HepG2 (cell line): Measurements from ENCODE around the gene IST1. TPM values are rescaled to one million over a fixed set of nuclear protein-coding genes. Genes with fewer than 3 reads are reported as not detected.

ENCODE experiments used
- ATAC-seq: fragments of 200-7000 bp; cut with Tn5 transposase; 3 replicates; pipeline ENCODE4 v1.9.1; 2020; ENCODE audit warnings: mild to moderate bottlenecking, moderate library complexity
- BruUV-seq: library from RNA; stranded (reverse); fragments of 400-500 nt; replicated peaks from 2 replicates; lab custom pipeline; 2021; lab: Mats Ljungman, UMichigan
- CTCF ChIA-PET: fragments of 300-600 bp; formaldehyde crosslinking; extraction: SDS; loops from one replicate; lab custom pipeline; 2021; ENCODE audit warnings: low total read pairs, inconsistent platforms, low intra/inter-chr PET ratio; lab: Yijun Ruan, JAX
- POLR2A ChIA-PET: fragments of 350-600 bp; sonication (Branson Sonifier 250); formaldehyde crosslinking; loops from one replicate; lab custom pipeline; 2020; ENCODE audit warnings: antibody characterized with exemption, inconsistent platforms; lab: Yijun Ruan, JAX
- DNase-seq: peaks from one replicate; pipeline ENCODE4 v3.0.0-alpha.2; 2015; ENCODE audit warnings: low spot score
- FAIRE-seq: peaks from 3 replicates; lab custom pipeline; 2011; peaks lifted over from hg19 to GRCh38; lab: Jason Lieb, UNC
- H2AFZ ChIP-seq: one replicate; pipeline ENCODE4 v1.6.1; 2011; ENCODE audit warnings: low read length, inconsistent platforms
- H3K27ac ChIP-seq: fragments of 300-600 bp; 3 replicates; pipeline ENCODE4 v1.8.0; 2011; ENCODE audit warnings: mixed run types, mild to moderate bottlenecking, mixed read lengths, low read length, inconsistent platforms; ENCODE audit not compliant: insufficient read depth; ENCODE audit errors: extremely low read length
- H3K27me3 ChIP-seq, 2 experiments: fragments of 200-600 bp in 1 of 2; 2 replicates in 1 of 2; 3 replicates in 1 of 2; pipeline versions ENCODE4 v1.6.0 to v1.8.0; 2011; ENCODE audit warnings: low read length in 2 of 2, mild to moderate bottlenecking in 2 of 2, moderate library complexity in 2 of 2, inconsistent platforms in 1 of 2; ENCODE audit not compliant: insufficient read depth in 2 of 2, control insufficient read depth in 1 of 2
- H3K36me3 ChIP-seq, 2 experiments: fragments of 200-600 bp in 1 of 2; replicated peaks in 1 of 2; 2 replicates in 1 of 2; 3 replicates in 1 of 2; pipeline versions ENCODE4 v1.5.1 to v1.8.0; 2011; ENCODE audit warnings: low read length in 2 of 2, inconsistent platforms in 1 of 2; ENCODE audit not compliant: insufficient read depth in 2 of 2, control insufficient read depth in 1 of 2
- H3K4me1 ChIP-seq: 2 replicates; pipeline ENCODE4 v1.5.1; 2012; ENCODE audit warnings: low read length, inconsistent platforms; ENCODE audit not compliant: insufficient read depth
- H3K4me2 ChIP-seq: 2 replicates; pipeline ENCODE4 v1.6.0; 2011; ENCODE audit warnings: low read depth, low read length, inconsistent platforms
- H3K4me3 ChIP-seq, 3 experiments: fragments of 200-600 bp in 1 of 3; sonication (generic), shearing (Covaris generic) in 1 of 3; replicated peaks in 1 of 3; 2 replicates each; pipeline ENCODE4 v1.5.1; 2011 to 2016; ENCODE audit warnings: low read length in 3 of 3, inconsistent platforms in 2 of 3, low read depth in 2 of 3, mild to moderate bottlenecking in 2 of 3, control low read depth in 1 of 3, mixed read lengths in 1 of 3; ENCODE audit not compliant: insufficient read depth in 1 of 3
- H3K79me2 ChIP-seq: one replicate; pipeline ENCODE4 v1.6.1; 2011; ENCODE audit warnings: low read length, inconsistent platforms; ENCODE audit not compliant: insufficient read depth
- H3K9ac ChIP-seq: 2 replicates; pipeline ENCODE4 v1.6.0; 2011; ENCODE audit warnings: mild to moderate bottlenecking, low read depth, low read length, inconsistent platforms; ENCODE audit not compliant: insufficient read depth
- H3K9me3 ChIP-seq: 2 replicates; pipeline ENCODE4 v1.5.1; 2012; ENCODE audit warnings: mild to moderate bottlenecking, low read length
- H4K20me1 ChIP-seq: 2 replicates; pipeline ENCODE4 v1.6.0; 2011; ENCODE audit warnings: inconsistent platforms, mild to moderate bottlenecking, low read length, moderate library complexity; ENCODE audit not compliant: insufficient read depth
- ATF7-NPFF ChIP-seq: sonication (generic); formaldehyde crosslinking; IDR thresholded peaks from 2 replicates; pipeline ENCODE4 v1.8.1; 2023; ENCODE audit warnings: mild to moderate bottlenecking, low read depth, missing genetic modification reagents, moderate library complexity
- FOXK1 ChIP-seq: sonication (generic); formaldehyde crosslinking; IDR thresholded peaks from 2 replicates; pipeline ENCODE4 v1.4.0; 2020; ENCODE audit warnings: low read depth, missing genetic modification reagents, borderline replicate concordance
- ISL2 ChIP-seq: sonication (generic); formaldehyde crosslinking; IDR thresholded peaks from 2 replicates; pipeline ENCODE4 v1.5.0; 2020; ENCODE audit warnings: missing genetic modification reagents
- MAFF ChIP-seq: IDR thresholded peaks from 2 replicates; pipeline ENCODE4 v1.6.1; 2011; ENCODE audit warnings: low read depth, low read length, improper control_type of control experiment
- MAFK ChIP-seq, 2 experiments: IDR thresholded peaks in 1 of 2; conservative IDR thresholded peaks in 1 of 2; 2 replicates each; pipeline ENCODE4 v1.6.1; 2011; ENCODE audit warnings: improper control_type of control experiment in 2 of 2, low read length in 2 of 2
- NFKBIZ ChIP-seq: IDR thresholded peaks from 2 replicates; pipeline ENCODE4 v1.6.1; 2018; ENCODE audit warnings: missing genetic modification reagents, missing compliant biosample characterization
- POLR2G ChIP-seq: fragments of 200-400 bp; formaldehyde crosslinking; IDR thresholded peaks from 2 replicates; pipeline ENCODE4 v1.6.1; 2018; ENCODE audit warnings: mild to moderate bottlenecking, low read depth, low read length, moderate library complexity
- RAD21 ChIP-seq: fragments of 450-650 bp; formaldehyde crosslinking; IDR thresholded peaks from 2 replicates; pipeline ENCODE4 v1.5.0; 2020; ENCODE audit warnings: mild to moderate bottlenecking
- U2AF1 ChIP-seq: fragments of 200-400 bp; formaldehyde crosslinking; optimal IDR thresholded peaks from 2 replicates; pipeline ENCODE3; 2017; ENCODE audit warnings: mild to moderate bottlenecking, low read depth, low read length
- ZNF607 ChIP-seq: sonication (generic); formaldehyde crosslinking; IDR thresholded peaks from 2 replicates; pipeline ENCODE4 v1.5.1; 2020; ENCODE audit warnings: missing genetic modification reagents, mild to moderate bottlenecking, borderline replicate concordance
- ZSCAN12 ChIP-seq: sonication (generic); formaldehyde crosslinking; IDR thresholded peaks from 2 replicates; pipeline ENCODE4 v1.9.0; 2021; ENCODE audit warnings: mild to moderate bottlenecking, missing genetic modification reagents
- WGBS: methylation state at CpG from one replicate; pipeline ENCODE4 v1.1.6; 2017; ENCODE audit warnings: low lambda C conversion rate; 5-methylcytosine and 5-hydroxymethylcytosine counted together
- in situ Hi-C: cut with HindIII; loops from 2 replicates; pipeline ENCODE4 v1.10.0; 2017; ENCODE audit warnings: low pct_unique_long_range_greater_than_20kb; ENCODE audit not compliant: extremely low pct_ligation_motif_present
- intact Hi-C: fragments of 100-400 bp; cut with micrococcal nuclease; formaldehyde crosslinking; loops from one replicate; pipeline ENCODE4 v1.10.0; 2022; ENCODE audit not compliant: unreplicated experiment
- polyA plus RNA-seq, 8 experiments: library from polyadenylated mRNA; depleted of rRNA in 3 of 8; stranded (reverse) in 7 of 8; unstranded in 1 of 8; fragments of >200 nt; fragmentation: Illumina TruSeq in 4 of 8; extraction: Trizol in 4 of 8; gene quantifications; 2 replicates each; pipeline versions ENCODE4 v1.2.1 to v1.2.3, GENCODE V29; 2011 to 2016; ENCODE audit warnings: low read depth in 4 of 8, missing spikeins in 1 of 8, mixed read lengths in 1 of 8; ENCODE audit not compliant: insufficient read depth in 1 of 8
- total RNA-seq, 5 experiments: library from RNA; depleted of rRNA; stranded (reverse); fragments of >200 nt; fragmentation: Illumina TruSeq; extraction: Trizol; gene quantifications; 2 replicates each; pipeline ENCODE4 v1.2.3, GENCODE V29; 2016; ENCODE audit warnings: low read depth in 1 of 5
- TF ChIP-seq, protein P1 (sequence below): sonication (generic); formaldehyde crosslinking; IDR thresholded peaks from 2 replicates; pipeline ENCODE4 v1.4.0; 2020; ENCODE audit warnings: mild to moderate bottlenecking, missing genetic modification reagents

IST1 gene
- total and polyA plus RNA-seq, 2 of the 13 experiments (the other 11 are each of a cell fraction or from before 2014, with no cell fraction given) = 346 to 415 TPM

DNA sequence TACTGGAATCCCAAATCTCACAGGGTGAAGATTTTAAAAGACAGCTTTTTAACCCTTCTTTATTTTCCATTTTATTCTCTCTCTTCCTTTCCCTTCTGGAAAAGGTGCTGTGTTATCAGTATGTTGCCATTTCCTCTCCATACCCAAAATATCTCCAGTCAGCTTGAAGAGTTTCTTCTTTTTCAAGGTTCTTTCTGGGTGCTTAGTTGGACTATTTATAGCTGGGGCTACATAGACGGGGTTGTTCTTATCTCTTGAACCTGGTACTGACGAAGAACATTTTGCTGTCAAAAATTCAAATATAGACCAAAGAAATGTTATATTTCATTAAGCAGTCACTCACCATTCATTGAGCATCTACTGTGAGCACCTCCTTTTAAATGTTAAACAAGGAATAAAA, 48.6 kb downstream of the IST1 start:
- in situ Hi-C loops (no loop called here), intact Hi-C loops (no loop called here)
- TF ChIP-seq POLR2G (no peak), ATF7-NPFF (no peak), U2AF1 (no peak), ISL2 (no peak), ZNF607 (CRISPR knock-in tag) (no peak), RAD21 (CRISPR knock-in tag) (no peak), ZSCAN12 (CRISPR knock-in tag) (no peak), NFKBIZ (no peak)
- TF ChIP-seq, protein P1, sequence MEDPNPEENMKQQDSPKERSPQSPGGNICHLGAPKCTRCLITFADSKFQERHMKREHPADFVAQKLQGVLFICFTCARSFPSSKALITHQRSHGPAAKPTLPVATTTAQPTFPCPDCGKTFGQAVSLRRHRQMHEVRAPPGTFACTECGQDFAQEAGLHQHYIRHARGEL = no peak
- no TSS peak for BruUV-seq
- ATAC-seq (no peak), DNase-seq (no peak), FAIRE-seq (no peak)
- Histone ChIP-seq H2AFZ (no peak overlapping the region), H3K79me2 (no peaks in the 10 kb centered on the region), H3K36me3 (no peaks in the 10 kb centered on the region), H3K4me1 (peaks cover 12% of the 10 kb centered on the region; the same call in 1 of the 2 replicates), H3K27ac (no peak overlapping the region), H3K9ac (no peak overlapping the region), H3K4me2 (no peak overlapping the region), H3K9me3 (no peaks in the 10 kb centered on the region), H3K27me3 (no peaks in the 10 kb centered on the region), H4K20me1 (no peaks in the 10 kb centered on the region), H3K4me3 (no peak overlapping the region)
- ChIA-PET POLR2A (no interaction called here), CTCF (no interaction called here)
- 17% methylated on average over 2 of the region's 2 CpGs for WGBS

DNA sequence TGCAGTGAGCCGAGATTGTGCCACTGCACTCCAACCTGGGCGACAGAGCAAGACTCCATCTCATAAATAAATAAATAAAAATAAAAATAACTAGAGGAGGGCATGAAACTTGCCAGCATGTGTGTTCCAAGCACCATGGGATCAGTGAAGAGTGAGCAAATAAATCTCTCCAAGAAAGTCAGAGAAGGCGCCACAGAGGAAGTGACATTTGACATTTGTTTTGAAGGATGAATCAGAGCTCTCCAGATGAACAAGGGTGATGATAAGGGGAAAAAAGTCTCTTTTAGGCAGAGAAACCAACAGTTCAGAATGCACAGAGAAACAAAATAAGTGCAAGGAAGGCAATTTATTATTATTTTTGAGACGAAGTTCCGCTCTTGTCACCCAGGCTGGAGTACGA, 50.3 kb downstream of the IST1 start:
- H3K4me1 ChIP-seq = peaks cover 11% of the 10 kb centered on the region; the same call in 1 of the 2 replicates
- no peaks in the 10 kb centered on the region for H3K79me2 ChIP-seq
- no peak overlapping the region for H3K27ac ChIP-seq
- no peaks in the 10 kb centered on the region for H3K9me3 ChIP-seq
- no peaks in the 10 kb centered on the region for H3K27me3 ChIP-seq
- TF ChIP-seq MAFK (conservative IDR thresholded peaks at IDR 0.05 in 1 of 2, IDR thresholded peaks at IDR 0.05 in 1 of 2; ENCODE audit: low read length in 2 of 2) (0 out of 4 replicates have a peak, but pooled peaks of 1 of the 2 experiments have one; percentile 17), FOXK1 (CRISPR knock-in tag) (no peak), MAFF (0 out of 2 replicates have a peak, but pooled peaks have one; percentile 8)
- H3K9ac ChIP-seq = no peak overlapping the region
- POLR2A ChIA-PET = no interaction called here
- in situ Hi-C loops = no loop called here
- no peak overlapping the region for H3K4me3 ChIP-seq
- H3K4me2 ChIP-seq = no peak overlapping the region
- CTCF ChIA-PET = no interaction called here
- FAIRE-seq (no peak), ATAC-seq (no peak), DNase-seq (no peak)
- no peak overlapping the region for H2AFZ ChIP-seq
- no peaks in the 10 kb centered on the region for H4K20me1 ChIP-seq
- no TSS peak for BruUV-seq
- no peaks in the 10 kb centered on the region for H3K36me3 ChIP-seq
- intact Hi-C loops = no loop called here
- WGBS = 57% methylated on average over 6 of the region's 6 CpGs
